ENCODE data around the gene TLE2.

Gene TLE2

GRCh38 chr19:3029065-3029923 lies at the start of gene TLE2:
TSS of gene TLE2 (minus strand) at chr19:3029280. CDS start at chr19:3028904, 376 bp downstream.
- DNase-seq = no peak

- no peak for DNase-seq
Measured at GRCh38 chr19:3075605-3076431, 46.7 kb upstream of the TLE2 start.

- DNase-seq = no peak
Measured at GRCh38 chr19:3073931-3074595, 45.0 kb upstream of the TLE2 start.

- DNase-seq = peak; percentile 25
Measured at GRCh38 chr19:3073159-3073563, 44.1 kb upstream of the TLE2 start.

GRCh38 chr19:3071768-3072167 lies 42.7 kb upstream of the TLE2 start:
- DNase-seq = no peak

GRCh38 chr19:3068071-3068470 lies 39.0 kb upstream of the TLE2 start:
- DNase-seq = peak; percentile 81

- DNase-seq = no peak
Measured at GRCh38 chr19:3067563-3067962, 38.5 kb upstream of the TLE2 start.

GRCh38 chr19:3066482-3067049 lies 37.5 kb upstream of the TLE2 start:
- DNase-seq = no peak

- no peak for DNase-seq
Measured at GRCh38 chr19:3065675-3066357, 36.7 kb upstream of the TLE2 start.

- DNase-seq = no peak
Measured at GRCh38 chr19:3064011-3064330, 34.9 kb upstream of the TLE2 start.

GRCh38 chr19:3062165-3063105 lies 33.4 kb upstream of the TLE2 start, which contains the start of gene TLE5:
TSS of gene TLE5 (minus strand) at chr19:3062495. CDS start at chr19:3062200, 295 bp downstream.
- DNase-seq = peak; percentile 47

GRCh38 chr19:3061182-3062161 lies 32.4 kb upstream of the TLE2 start:
- DNase-seq = no peak

GRCh38 chr19:3060857-3061181 lies 31.7 kb upstream of the TLE2 start:
- DNase-seq = no peak

GRCh38 chr19:3059653-3060052 lies 30.6 kb upstream of the TLE2 start:
- DNase-seq = no peak

- DNase-seq = no peak
Measured at GRCh38 chr19:3058821-3059314, 29.8 kb upstream of the TLE2 start.

GRCh38 chr19:3058009-3058820 lies 29.1 kb upstream of the TLE2 start:
- DNase-seq = no peak

GRCh38 chr19:3057275-3057714 lies 28.2 kb upstream of the TLE2 start:
- DNase-seq = peak; percentile 51

GRCh38 chr19:3056417-3057088 lies 27.5 kb upstream of the TLE2 start:
- DNase-seq = no peak

Measured in NCI-H510A (cell line).